Thyroid gland (tissue), 4 donors: ENCODE measurements around the gene AFAP1.

Experiments
- CTCF ChIP-seq, 6 experiments: fragments of 200-600 bp in 3 of 6; fragments of 450-650 bp in 3 of 6; sonication (generic) in 3 of 6; IDR thresholded peaks; one replicate each; pipeline ENCODE4 v1.5.1; 2016 to 2019; ENCODE audit warnings: antibody characterized with exemption in 6 of 6, mild to moderate bottlenecking in 2 of 6, inconsistent platforms in 1 of 6, moderate library complexity in 1 of 6
- POLR2A ChIP-seq, 2 donors: fragments of 450-650 bp; IDR thresholded peaks; one replicate each; pipeline ENCODE4 v1.6.1; 2017; ENCODE audit warnings: antibody characterized with exemption in 2 of 2, mild to moderate bottlenecking in 2 of 2, moderate library complexity in 1 of 2

- no peak for TF ChIP-seq CTCF (IDR thresholded peaks at IDR 0.05)
- no peak for TF ChIP-seq POLR2A (IDR thresholded peaks at IDR 0.05)
These were observed 65.8 kb downstream of the AFAP1 start for GRCh38 chr4:7873881-7874280.
